H1 (cell line): ENCODE results near the gene LRBA. TPM values are rescaled to one million over a fixed set of nuclear protein-coding genes. Genes with fewer than 3 reads are reported as not detected.

Experiments
- CTCF ChIA-PET: fragments of 300-600 bp; sonication (Branson Sonifier 250); formaldehyde crosslinking; loops from one replicate; lab custom pipeline; 2021; ENCODE audit not compliant: partially characterized antibody; lab: Charles Lee
- POLR2A ChIA-PET: fragments of 300-600 bp; sonication (Branson Sonifier 250); formaldehyde crosslinking; loops from one replicate; lab custom pipeline; 2021; ENCODE audit warnings: inconsistent platforms; ENCODE audit not compliant: partially characterized antibody; lab: Charles Lee
- DNase-seq, 2 experiments: peaks; one replicate each; pipeline versions ENCODE4 v3.0.0 to v3.0.0-alpha.2; 2010 to 2022; ENCODE audit warnings: low spot score in 2 of 2, low read depth in 1 of 2, mixed read lengths in 1 of 2
- FAIRE-seq: peaks from 2 replicates; lab custom pipeline; 2011; peaks lifted over from hg19 to GRCh38; lab: Jason Lieb, UNC
- H2AFZ ChIP-seq: 2 replicates; pipeline ENCODE4 v1.8.1; 2012; ENCODE audit warnings: low read length, inconsistent platforms
- H2AK5ac ChIP-seq: 2 replicates; pipeline ENCODE4 v1.6.1; 2013; ENCODE audit warnings: low read depth, low read length
- H2BK120ac ChIP-seq: replicated peaks from 2 replicates; pipeline ENCODE3; 2013; ENCODE audit warnings: low read depth, low read length, inconsistent platforms
- H2BK12ac ChIP-seq: 2 replicates; pipeline ENCODE4 v1.6.1; 2013; ENCODE audit warnings: low read depth, low read length
- H2BK15ac ChIP-seq: 2 replicates; pipeline ENCODE4 v1.6.1; 2013; ENCODE audit warnings: low read length
- H2BK20ac ChIP-seq: 2 replicates; pipeline ENCODE4 v1.6.1; 2013; ENCODE audit warnings: low read length
- H2BK5ac ChIP-seq: 2 replicates; pipeline ENCODE4 v1.6.1; 2013; ENCODE audit warnings: low read depth, low read length
- H3K14ac ChIP-seq: 2 replicates; pipeline ENCODE4 v1.6.1; 2013; ENCODE audit warnings: inconsistent platforms; ENCODE audit not compliant: insufficient read length
- H3K18ac ChIP-seq: 2 replicates; pipeline ENCODE4 v1.6.1; 2013; ENCODE audit warnings: low read length; ENCODE audit errors: extremely low read depth
- H3K23ac ChIP-seq: 2 replicates; pipeline ENCODE4 v1.6.1; 2013; ENCODE audit warnings: inconsistent platforms; ENCODE audit not compliant: insufficient read length
- H3K23me2 ChIP-seq: 2 replicates; pipeline ENCODE4 v1.6.1; 2013; ENCODE audit warnings: low read depth, low read length
- H3K27ac ChIP-seq: 2 replicates; pipeline ENCODE4 v1.6.1; 2011; ENCODE audit warnings: low read depth, low read length, inconsistent platforms
- H3K27me3 ChIP-seq, 4 experiments: replicated peaks in 1 of 4; 1 replicate in 1 of 4; 2 replicates in 3 of 4; pipeline versions ENCODE4 v1.6.1 to v1.8.1; 2011 to 2013; ENCODE audit warnings: low read length in 3 of 4, mild to moderate bottlenecking in 3 of 4, inconsistent platforms in 2 of 4, mixed read lengths in 2 of 4, moderate library complexity in 1 of 4; ENCODE audit not compliant: control insufficient read depth in 3 of 4, insufficient read depth in 3 of 4; ENCODE audit errors: extremely low read depth in 1 of 4
- H3K36me3 ChIP-seq, 4 experiments: 2 replicates each; pipeline versions ENCODE4 v1.6.1 to v1.8.1; 2011 to 2013; ENCODE audit warnings: mild to moderate bottlenecking in 4 of 4, low read length in 3 of 4, moderate library complexity in 2 of 4, control low read depth in 1 of 4, inconsistent platforms in 1 of 4; ENCODE audit not compliant: insufficient read depth in 4 of 4, control insufficient read depth in 2 of 4
- H3K4ac ChIP-seq: replicated peaks from 2 replicates; pipeline ENCODE3; 2013; ENCODE audit warnings: low read length, low read depth, mixed read lengths, inconsistent platforms; ENCODE audit not compliant: insufficient read length
- H3K4me1 ChIP-seq, 4 experiments: replicated peaks in 1 of 4; 1 replicate in 1 of 4; 2 replicates in 3 of 4; pipeline versions ENCODE4 v1.6.1 to v1.8.1; 2011 to 2013; ENCODE audit warnings: low read length in 3 of 4, inconsistent platforms in 2 of 4, mixed read lengths in 1 of 4; ENCODE audit not compliant: insufficient read depth in 4 of 4, control insufficient read depth in 3 of 4
- H3K4me2 ChIP-seq, 2 experiments: 2 replicates each; pipeline versions ENCODE4 v1.6.1 to v1.8.1; 2011 to 2013; ENCODE audit warnings: low read depth in 2 of 2, low read length in 2 of 2, control low read depth in 1 of 2, inconsistent platforms in 1 of 2, mild to moderate bottlenecking in 1 of 2; ENCODE audit not compliant: insufficient read depth in 1 of 2
- H3K4me3 ChIP-seq, 4 experiments: fragments of 200-600, 300-600 bp in 1 of 4; sonication (generic), shearing (Covaris generic), sonication (Bioruptor Twin) in 1 of 4; 2 replicates each; pipeline versions ENCODE4 v1.5.1 to v1.8.1; 2011 to 2016; ENCODE audit warnings: low read length in 4 of 4, low read depth in 3 of 4, control low read depth in 2 of 4, inconsistent platforms in 2 of 4, mild to moderate bottlenecking in 2 of 4, mixed read lengths in 1 of 4, moderate library complexity in 1 of 4; ENCODE audit not compliant: insufficient read depth in 2 of 4; ENCODE audit errors: extremely low read depth in 1 of 4
- H3K56ac ChIP-seq: replicated peaks from 2 replicates; pipeline ENCODE3; 2013; ENCODE audit warnings: low read depth, mild to moderate bottlenecking, mixed read lengths, low read length, inconsistent platforms; ENCODE audit not compliant: insufficient read length
- H3K79me1 ChIP-seq: 2 replicates; pipeline ENCODE4 v1.6.1; 2013; ENCODE audit warnings: low read depth, low read length, control low read depth
- H3K79me2 ChIP-seq, 2 experiments: 2 replicates each; pipeline versions ENCODE4 v1.6.1 to v1.8.1; 2012 to 2013; ENCODE audit warnings: low read length in 2 of 2, mild to moderate bottlenecking in 2 of 2, inconsistent platforms in 1 of 2; ENCODE audit not compliant: insufficient read depth in 2 of 2, control insufficient read depth in 1 of 2
- H3K9ac ChIP-seq, 4 experiments: replicated peaks in 1 of 4; 1 replicate in 1 of 4; 2 replicates in 3 of 4; pipeline versions ENCODE4 v1.6.1 to v1.8.1; 2011 to 2013; ENCODE audit warnings: low read depth in 3 of 4, low read length in 3 of 4, control low read depth in 2 of 4, mild to moderate bottlenecking in 2 of 4, moderate library complexity in 2 of 4, inconsistent platforms in 1 of 4; ENCODE audit errors: extremely low read depth in 1 of 4
- H3K9me3 ChIP-seq, 2 experiments: 2 replicates each; pipeline versions ENCODE4 v1.6.1 to v1.8.1; 2012 to 2013; ENCODE audit warnings: mild to moderate bottlenecking in 2 of 2, moderate library complexity in 2 of 2, control low read depth in 1 of 2, inconsistent platforms in 1 of 2, low read depth in 1 of 2, low read length in 1 of 2, mixed read lengths in 1 of 2; ENCODE audit not compliant: insufficient read depth in 2 of 2
- H4K20me1 ChIP-seq, 2 experiments: replicated peaks in 1 of 2; 2 replicates each; pipeline versions ENCODE3 to v1.8.1; 2011 to 2013; ENCODE audit warnings: inconsistent platforms in 2 of 2, low read length in 2 of 2, mild to moderate bottlenecking in 1 of 2; ENCODE audit not compliant: insufficient read depth in 2 of 2, control insufficient read depth in 1 of 2
- H4K5ac ChIP-seq: 2 replicates; pipeline ENCODE4 v1.6.1; 2013; ENCODE audit warnings: low read length, low read depth, mixed read lengths, inconsistent platforms; ENCODE audit not compliant: insufficient read length
- H4K8ac ChIP-seq: 2 replicates; pipeline ENCODE4 v1.8.0; 2013; ENCODE audit warnings: mild to moderate bottlenecking, moderate library complexity, low read length, inconsistent platforms; ENCODE audit not compliant: insufficient read depth; ENCODE audit errors: extremely low read depth
- H4K91ac ChIP-seq: replicated peaks from 2 replicates; pipeline ENCODE3; 2013; ENCODE audit warnings: low read length, mixed read lengths, inconsistent platforms; ENCODE audit not compliant: insufficient read length
- ASH2L ChIP-seq: fragments of 200-600, 300-600 bp; sonication (generic); IDR thresholded peaks from one replicate; pipeline ENCODE4 v1.7.1; 2017; ENCODE audit warnings: low read length
- CHD1 ChIP-seq: IDR thresholded peaks from 2 replicates; pipeline ENCODE4 v1.6.1; 2012; ENCODE audit warnings: low read depth, low read length, improper control_type of control experiment
- GTF2F1 ChIP-seq: IDR thresholded peaks from 2 replicates; pipeline ENCODE4 v1.6.1; 2012; ENCODE audit warnings: low read depth, low read length, improper control_type of control experiment, borderline replicate concordance
- HDAC2 ChIP-seq, 2 experiments: fragments of 300-600 bp in 1 of 2; sonication (generic) in 1 of 2; IDR thresholded peaks; 2 replicates each; pipeline ENCODE4 v1.6.1; 2011 to 2012; ENCODE audit warnings: low read depth in 2 of 2, low read length in 2 of 2, mild to moderate bottlenecking in 2 of 2, moderate library complexity in 2 of 2, borderline replicate concordance in 1 of 2, inconsistent platforms in 1 of 2
- RXRA ChIP-seq: IDR thresholded peaks from 2 replicates; pipeline ENCODE4 v1.6.1; 2011; ENCODE audit warnings: low read depth, mild to moderate bottlenecking, low read length, moderate library complexity; ENCODE audit not compliant: insufficient read depth
- SIN3A ChIP-seq, 2 experiments: IDR thresholded peaks in 1 of 2; conservative IDR thresholded peaks in 1 of 2; 2 replicates each; pipeline ENCODE4 v1.6.1; 2011 to 2012; ENCODE audit warnings: low read length in 2 of 2, improper control_type of control experiment in 1 of 2, low read depth in 1 of 2, mild to moderate bottlenecking in 1 of 2
- SP1 ChIP-seq: IDR thresholded peaks from 2 replicates; pipeline ENCODE4 v1.6.1; 2011; ENCODE audit warnings: low read depth, low read length
- SP4 ChIP-seq: IDR thresholded peaks from 2 replicates; pipeline ENCODE4 v1.6.1; 2012; ENCODE audit warnings: low read length, inconsistent platforms
- WGBS, 2 experiments: shearing (Covaris generic) in 1 of 2; methylation state at CpG; one replicate each; pipeline versions ENCODE4 v1.1.6 to v1.1.7; 2013 to 2015; ENCODE audit warnings: low lambda C conversion rate in 2 of 2, mixed read lengths in 2 of 2, inconsistent platforms in 1 of 2, low coverage in 1 of 2, missing lambda C conversion rate in 1 of 2; ENCODE audit not compliant: insufficient replicate concordance in 2 of 2, insufficient coverage in 1 of 2, insufficient read length in 1 of 2; ENCODE audit errors: extremely low coverage in 1 of 2, missing lambda C conversion rate in 1 of 2; 5-methylcytosine and 5-hydroxymethylcytosine counted together
- polyA plus RNA-seq, 7 experiments: library from polyadenylated mRNA; depleted of rRNA in 3 of 7; stranded (reverse) in 5 of 7; unstranded in 2 of 7; fragments of >200 nt in 5 of 7; fragments of 200-250 nt in 2 of 7; gene quantifications; 1 replicate in 5 of 7; 2 replicates in 1 of 7; 4 replicates in 1 of 7; pipeline versions ENCODE4 v1.2.1 to v1.2.3, GENCODE V29; 2011 to 2013; ENCODE audit warnings: missing spikeins in 2 of 7, mixed read lengths in 2 of 7
- total RNA-seq: library from RNA; stranded (reverse); fragmentation: NEBNext Ultra II Directional; extraction: Animal tissue kit (Norgen Biotek cat#: 25700); gene quantifications from 2 replicates; pipeline ENCODE4 v1.2.1, GENCODE V29; 2021

LRBA gene
- total and polyA plus RNA-seq, 2 of the 8 experiments (the other 6 are each of a cell fraction or from before 2014, with no cell fraction given), result 54.6 to 83.2 TPM

DNA sequence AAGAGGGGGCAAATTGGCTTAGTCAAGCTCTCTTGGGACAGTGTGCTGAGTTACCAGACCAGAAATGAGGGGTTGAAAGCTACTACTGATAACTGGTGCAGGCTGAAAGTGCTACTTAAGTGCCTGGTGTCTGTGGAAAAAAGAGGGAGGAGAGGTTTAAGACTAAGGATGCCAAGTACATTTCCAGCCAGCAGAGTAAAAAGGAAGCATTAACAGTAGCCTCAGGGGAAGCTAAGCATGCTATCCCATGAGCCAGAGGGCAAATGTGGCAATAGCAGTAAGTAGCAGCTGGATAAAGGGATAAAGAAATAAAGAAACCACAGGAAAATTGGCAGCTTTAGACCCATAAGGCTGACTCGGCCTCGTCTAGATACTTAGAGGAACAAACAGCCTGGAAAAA, 629.5 kb downstream of the LRBA start:
- 90% methylated on average over 2 of the region's 2 CpGs; no CpG with 5 or more reads in 1 of the 2 experiments for WGBS, 2 experiments
- H3K9ac ChIP-seq, result no peak overlapping the region

More for the DNA sequence above, 629.5 kb downstream of the LRBA start:
- H4K20me1 ChIP-seq, result no peaks in the 10 kb centered on the region
- H3K79me2 ChIP-seq, result no peaks in the 10 kb centered on the region
- no peaks in the 10 kb centered on the region for H3K79me1 ChIP-seq
- FAIRE-seq (no peak), DNase-seq (no peak)
- no peaks in the 10 kb centered on the region for H3K23me2 ChIP-seq
- no peak overlapping the region for H3K4me2 ChIP-seq
- no peak overlapping the region for H2BK120ac ChIP-seq
- no peak overlapping the region for H4K5ac ChIP-seq
- TF ChIP-seq ASH2L (no peak), CHD1 (no peak), SP4 (no peak), RXRA (no peak), SIN3A (conservative IDR thresholded peaks at IDR 0.05 in 1 of 2, IDR thresholded peaks at IDR 0.05 in 1 of 2; ENCODE audit: low read depth in 1 of 2, low read length in 2 of 2) (no peak), HDAC2 (IDR thresholded peaks at IDR 0.05; ENCODE audit: borderline replicate concordance in 1 of 2, low read depth in 2 of 2, low read length in 2 of 2) (no peak), GTF2F1 (no peak), SP1 (no peak)
- H3K9me3 ChIP-seq, result no peaks in the 10 kb centered on the region
- no peak overlapping the region for H3K4ac ChIP-seq
- no peak overlapping the region for H2AFZ ChIP-seq
- no peak overlapping the region for H2BK12ac ChIP-seq
- H3K36me3 ChIP-seq, result no peaks in the 10 kb centered on the region
- no peak overlapping the region for H3K27ac ChIP-seq
- no peak overlapping the region for H4K8ac ChIP-seq
- H3K18ac ChIP-seq, result no peak overlapping the region
- peaks cover 0 to 3% (median 2%) of the 10 kb centered on the region in 4 experiments; a peak in 1 of 7 replicates for H3K4me1 ChIP-seq
- no peak overlapping the region for H3K14ac ChIP-seq
- no peak overlapping the region for H2BK5ac ChIP-seq
- ChIA-PET CTCF (interaction anchor here (0.6 to 1.5 kb wide), 4 partner anchors 86 to 437 kb away, joined by 3 read pairs; no protein-coding TSS in a partner anchor), POLR2A (interaction anchor here (1.0 kb wide), 1 partner anchor 9 kb away, joined by 3 read pairs; no protein-coding TSS in a partner anchor)
- H2AK5ac ChIP-seq, result no peak overlapping the region
- no peak overlapping the region for H3K23ac ChIP-seq
- no peak overlapping the region for H4K91ac ChIP-seq
- no peak overlapping the region for H2BK20ac ChIP-seq
- no peak overlapping the region for H3K56ac ChIP-seq
- H3K27me3 ChIP-seq, result no peaks in the 10 kb centered on the region
- H2BK15ac ChIP-seq, result no peak overlapping the region
- no peak overlapping the region for H3K4me3 ChIP-seq
